Tibial nerve (tissue), 4 donors: ENCODE measurements around the gene AFF2. TPM values are rescaled to one million over a fixed set of nuclear protein-coding genes. Genes with fewer than 3 reads are reported as not detected.

Experiments used
- DNase-seq, 2 donors: peaks; one replicate each; pipeline ENCODE4 v3.0.0-alpha.2; 2019; ENCODE audit warnings: low spot score in 2 of 2
- H3K27ac ChIP-seq, 4 donors: fragments of 200-600 bp; sonication (generic) in 3 of 4; one replicate each; pipeline ENCODE4 v1.5.1; 2017 to 2019; ENCODE audit warnings: mild to moderate bottlenecking in 1 of 4
- H3K27me3 ChIP-seq, 2 donors: fragments of 200-600 bp; sonication (generic) in 1 of 2; one replicate each; pipeline versions ENCODE4 v1.5.1 to v1.6.0; 2017 to 2019
- H3K36me3 ChIP-seq, 3 donors: fragments of 200-600 bp; sonication (generic); one replicate each; pipeline ENCODE4 v1.5.1; 2018 to 2019
- H3K4me1 ChIP-seq, 4 donors: fragments of 200-600 bp; sonication (generic) in 3 of 4; one replicate each; pipeline ENCODE4 v1.5.1; 2017 to 2019
- H3K4me3 ChIP-seq, 4 donors: fragments of 200-600 bp; sonication (generic) in 3 of 4; one replicate each; pipeline ENCODE4 v1.5.1; 2017 to 2019; ENCODE audit warnings: mild to moderate bottlenecking in 1 of 4, moderate library complexity in 1 of 4
- H3K9me3 ChIP-seq, 4 donors: fragments of 200-600 bp; sonication (generic) in 3 of 4; one replicate each; pipeline ENCODE4 v1.5.1; 2017 to 2019
- EP300 ChIP-seq, 2 donors: sonication (generic); formaldehyde crosslinking; IDR thresholded peaks; one replicate each; pipeline ENCODE4 v1.6.1; 2017; ENCODE audit warnings: antibody characterized with exemption in 2 of 2, mild to moderate bottlenecking in 1 of 2
- POLR2A ChIP-seq, 2 donors: fragments of 450-650 bp; IDR thresholded peaks; one replicate each; pipeline ENCODE4 v1.6.1; 2017; ENCODE audit warnings: antibody characterized with exemption in 2 of 2, mild to moderate bottlenecking in 2 of 2, moderate library complexity in 2 of 2
- WGBS, 2 donors: methylation state at CpG; one replicate each; pipeline ENCODE4 v1.1.5; 2018; 5-methylcytosine and 5-hydroxymethylcytosine counted together
- total RNA-seq, 4 donors: library from RNA; depleted of rRNA; stranded (reverse); fragments of >200 nt; gene quantifications; one replicate each; pipeline ENCODE4 v1.1.0, GENCODE V29; 2016
- TF ChIP-seq, protein P1 (sequence below), 5 experiments: fragments of 200-600 bp in 3 of 5; fragments of 450-650 bp in 2 of 5; sonication (generic) in 3 of 5; IDR thresholded peaks; one replicate each; pipeline ENCODE4 v1.5.1; 2016 to 2019; ENCODE audit warnings: antibody characterized with exemption in 5 of 5, mild to moderate bottlenecking in 3 of 5, moderate library complexity in 2 of 5

AFF2 gene
- total RNA-seq, 4 donors from 2014 or later = 13.2 to 20.3 (median 16.1) TPM

DNA sequence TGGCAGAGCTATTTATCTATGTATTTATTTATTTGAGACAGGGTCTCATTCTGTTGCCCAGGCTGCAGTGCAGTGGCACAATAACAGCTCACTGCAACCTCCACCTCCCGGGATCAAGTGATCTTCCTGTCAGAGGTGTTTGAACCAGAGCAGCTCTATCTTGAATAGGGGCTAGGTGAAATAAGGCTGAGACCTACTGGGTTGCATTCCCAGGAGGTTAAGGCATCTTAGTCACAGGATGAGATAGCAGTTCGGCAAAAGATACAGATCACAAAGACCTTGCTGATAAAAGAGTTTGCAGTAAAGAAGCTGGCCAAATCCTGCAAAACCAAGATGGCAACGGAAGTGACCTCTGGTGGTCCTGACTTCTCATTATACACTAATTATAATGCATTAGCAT, 501.9 kb downstream of the AFF2 start:
- TF ChIP-seq EP300 (IDR thresholded peaks at IDR 0.05) (no peak), POLR2A (IDR thresholded peaks at IDR 0.05) (no peak)
- TF ChIP-seq, protein P1, sequence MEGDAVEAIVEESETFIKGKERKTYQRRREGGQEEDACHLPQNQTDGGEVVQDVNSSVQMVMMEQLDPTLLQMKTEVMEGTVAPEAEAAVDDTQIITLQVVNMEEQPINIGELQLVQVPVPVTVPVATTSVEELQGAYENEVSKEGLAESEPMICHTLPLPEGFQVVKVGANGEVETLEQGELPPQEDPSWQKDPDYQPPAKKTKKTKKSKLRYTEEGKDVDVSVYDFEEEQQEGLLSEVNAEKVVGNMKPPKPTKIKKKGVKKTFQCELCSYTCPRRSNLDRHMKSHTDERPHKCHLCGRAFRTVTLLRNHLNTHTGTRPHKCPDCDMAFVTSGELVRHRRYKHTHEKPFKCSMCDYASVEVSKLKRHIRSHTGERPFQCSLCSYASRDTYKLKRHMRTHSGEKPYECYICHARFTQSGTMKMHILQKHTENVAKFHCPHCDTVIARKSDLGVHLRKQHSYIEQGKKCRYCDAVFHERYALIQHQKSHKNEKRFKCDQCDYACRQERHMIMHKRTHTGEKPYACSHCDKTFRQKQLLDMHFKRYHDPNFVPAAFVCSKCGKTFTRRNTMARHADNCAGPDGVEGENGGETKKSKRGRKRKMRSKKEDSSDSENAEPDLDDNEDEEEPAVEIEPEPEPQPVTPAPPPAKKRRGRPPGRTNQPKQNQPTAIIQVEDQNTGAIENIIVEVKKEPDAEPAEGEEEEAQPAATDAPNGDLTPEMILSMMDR (IDR thresholded peaks at IDR 0.05) = no peak
- Histone ChIP-seq H3K4me3 (no peak overlapping the region), H3K36me3 (no peaks in the 10 kb centered on the region), H3K4me1 (no peaks in the 10 kb centered on the region), H3K27me3 (no peaks in the 10 kb centered on the region), H3K27ac (no peak overlapping the region), H3K9me3 (no peaks in the 10 kb centered on the region)
- WGBS, 2 donors = 83 to 100% methylated on average over 2 to 3 of the region's 3 CpGs
- DNase-seq = no peak

DNA sequence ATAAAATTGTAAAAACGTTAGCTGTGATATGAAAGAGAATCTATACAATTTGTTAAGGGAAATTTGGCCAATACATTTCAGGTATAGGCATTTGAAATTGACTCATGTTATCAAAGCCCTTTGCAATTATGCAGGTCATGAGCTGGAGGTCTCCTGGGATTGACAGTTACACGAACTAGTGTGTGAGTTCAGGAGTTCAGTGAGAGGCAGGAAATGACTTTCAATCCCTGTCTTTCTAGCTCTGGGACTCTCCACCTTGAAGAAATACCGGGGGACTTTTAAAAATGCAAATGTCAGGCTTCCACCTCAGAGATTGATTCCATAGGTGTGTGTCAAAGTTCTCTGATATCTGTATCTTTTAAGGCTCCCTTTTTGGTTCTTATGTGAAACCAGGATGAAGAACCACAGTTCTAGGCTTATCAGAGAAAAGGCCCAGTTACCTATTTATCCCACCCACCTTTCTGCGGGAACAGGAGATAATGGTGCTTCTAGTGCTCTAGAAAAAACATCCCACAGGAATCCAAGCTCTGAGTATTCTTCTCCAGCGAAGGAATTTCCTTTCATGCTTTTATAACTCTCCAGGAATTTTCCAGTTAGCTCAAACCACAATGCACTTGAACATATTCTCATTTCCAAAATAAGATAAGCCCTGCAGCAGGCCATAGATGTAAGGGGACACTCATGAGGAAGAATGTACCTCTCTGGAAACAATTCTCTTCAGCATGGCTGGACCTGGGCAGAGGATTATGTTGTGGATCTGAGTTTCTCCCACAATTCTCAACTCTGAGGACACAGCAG, 503.6 kb downstream of the AFF2 start:
- Histone ChIP-seq H3K4me1 (no peaks in the 10 kb centered on the region), H3K36me3 (no peaks in the 10 kb centered on the region), H3K27me3 (no peaks in the 10 kb centered on the region), H3K9me3 (no peaks in the 10 kb centered on the region), H3K27ac (no peak overlapping the region), H3K4me3 (no peak overlapping the region)
- 43 to 47% methylated on average over 5 of the region's 5 CpGs for WGBS, 2 donors
- TF ChIP-seq, protein P1 (IDR thresholded peaks at IDR 0.05) = no peak
- no peak for TF ChIP-seq POLR2A (IDR thresholded peaks at IDR 0.05)
- no peak for TF ChIP-seq EP300 (IDR thresholded peaks at IDR 0.05)
- no peak for DNase-seq

DNA sequence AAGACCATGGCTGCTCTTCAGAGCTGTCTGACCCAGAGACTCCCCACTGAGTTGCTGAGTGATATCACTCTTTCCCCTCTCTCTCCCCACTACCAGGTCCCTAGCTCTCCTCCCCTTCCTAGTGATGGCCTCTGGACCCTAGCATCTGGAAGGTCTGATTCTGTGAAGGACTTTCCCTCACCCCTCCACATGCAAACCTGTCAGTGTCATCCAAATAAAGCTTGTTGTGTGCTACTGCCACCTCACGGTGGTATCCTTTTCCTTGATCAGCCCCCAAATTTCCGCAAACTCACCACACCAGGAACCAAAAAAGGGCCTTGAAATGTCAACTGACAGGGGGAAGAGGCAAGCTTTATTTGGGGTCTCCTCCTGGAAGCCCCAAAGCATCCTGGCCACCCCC, 504.5 kb downstream of the AFF2 start:
- Histone ChIP-seq H3K9me3 (no peaks in the 10 kb centered on the region), H3K27ac (no peak overlapping the region), H3K27me3 (no peaks in the 10 kb centered on the region), H3K4me3 (no peak overlapping the region), H3K4me1 (no peaks in the 10 kb centered on the region), H3K36me3 (no peaks in the 10 kb centered on the region)
- no peak for DNase-seq
- TF ChIP-seq POLR2A (IDR thresholded peaks at IDR 0.05) (no peak), EP300 (IDR thresholded peaks at IDR 0.05) (no peak)
- TF ChIP-seq, protein P1 (IDR thresholded peaks at IDR 0.05) = no peak
- 50 to 84% methylated on average over 2 of the region's 2 CpGs for WGBS, 2 donors

DNA sequence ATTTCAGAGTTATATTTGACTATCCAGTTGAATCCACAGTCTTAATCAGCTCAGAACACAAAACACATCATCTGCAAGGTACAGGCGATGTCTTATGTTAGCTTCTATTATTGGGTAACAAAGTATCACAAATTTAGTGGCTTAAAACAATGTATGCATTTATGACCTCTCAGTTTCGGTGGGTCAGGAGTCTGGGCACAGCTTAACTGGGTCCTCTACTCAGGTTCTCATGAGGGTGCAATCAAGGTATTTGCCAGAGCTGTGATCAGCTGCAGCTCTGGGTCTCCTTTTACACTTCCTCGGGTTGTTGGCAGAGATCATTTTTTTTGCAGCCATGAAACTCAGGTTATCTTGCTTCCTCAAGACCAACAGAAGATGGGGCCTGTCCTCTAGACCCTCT, 505.8 kb downstream of the AFF2 start:
- Histone ChIP-seq H3K27me3 (no peaks in the 10 kb centered on the region), H3K9me3 (no peaks in the 10 kb centered on the region), H3K4me3 (no peak overlapping the region), H3K36me3 (no peaks in the 10 kb centered on the region), H3K27ac (no peak overlapping the region), H3K4me1 (no peaks in the 10 kb centered on the region)
- DNase-seq = no peak
- TF ChIP-seq POLR2A (IDR thresholded peaks at IDR 0.05) = no peak
- TF ChIP-seq, protein P1 (IDR thresholded peaks at IDR 0.05) = no peak
- no peak for TF ChIP-seq EP300 (IDR thresholded peaks at IDR 0.05)
- WGBS, 2 donors = 76 to 89% methylated on average over 2 to 3 of the region's 3 CpGs

DNA sequence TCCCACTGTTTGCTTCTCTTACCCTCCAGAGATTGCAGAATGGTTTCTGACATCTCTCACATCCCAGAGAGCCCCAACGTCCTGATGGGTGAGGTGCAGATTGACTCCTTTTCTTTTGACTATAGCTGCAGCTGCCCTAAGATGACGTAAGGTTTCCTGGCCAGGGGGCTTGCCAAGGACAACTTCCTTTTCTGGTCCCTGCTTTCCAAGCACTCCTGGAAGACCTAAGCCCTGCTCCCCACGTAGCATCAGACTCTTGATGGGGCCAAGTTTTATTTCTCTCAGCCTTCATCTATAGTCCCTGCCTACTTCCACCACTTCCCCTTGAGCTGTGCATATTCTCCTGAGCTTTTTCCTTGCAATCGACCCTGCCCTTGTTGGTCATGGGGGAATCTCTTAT, 507.0 kb downstream of the AFF2 start:
- TF ChIP-seq, protein P1 (IDR thresholded peaks at IDR 0.05) = no peak
- TF ChIP-seq EP300 (IDR thresholded peaks at IDR 0.05) (no peak), POLR2A (IDR thresholded peaks at IDR 0.05) (no peak)
- no peaks in the 10 kb centered on the region for H3K9me3 ChIP-seq
- no peak overlapping the region for H3K27ac ChIP-seq
- H3K27me3 ChIP-seq = no peaks in the 10 kb centered on the region
- DNase-seq = no peak
- H3K4me1 ChIP-seq = no peaks in the 10 kb centered on the region
- H3K36me3 ChIP-seq = no peaks in the 10 kb centered on the region
- H3K4me3 ChIP-seq = no peak overlapping the region
- WGBS, 2 donors = 51 to 61% methylated on average over 4 of the region's 4 CpGs
